HG03135 (cell line): ENCODE data around the gene ADCYAP1R1.

ENCODE experiments used
- ATAC-seq: cut with Tn5 transposase; IDR thresholded peaks from one replicate; pipeline ENCODE4 v1.9.1; 2021; ENCODE audit warnings: mild to moderate bottlenecking, moderate library complexity; ENCODE audit not compliant: unreplicated experiment

Gene ADCYAP1R1

GRCh38 chr7:31066516-31067130 lies 14.5 kb downstream of the ADCYAP1R1 start:
- no peak for ATAC-seq

DNA sequence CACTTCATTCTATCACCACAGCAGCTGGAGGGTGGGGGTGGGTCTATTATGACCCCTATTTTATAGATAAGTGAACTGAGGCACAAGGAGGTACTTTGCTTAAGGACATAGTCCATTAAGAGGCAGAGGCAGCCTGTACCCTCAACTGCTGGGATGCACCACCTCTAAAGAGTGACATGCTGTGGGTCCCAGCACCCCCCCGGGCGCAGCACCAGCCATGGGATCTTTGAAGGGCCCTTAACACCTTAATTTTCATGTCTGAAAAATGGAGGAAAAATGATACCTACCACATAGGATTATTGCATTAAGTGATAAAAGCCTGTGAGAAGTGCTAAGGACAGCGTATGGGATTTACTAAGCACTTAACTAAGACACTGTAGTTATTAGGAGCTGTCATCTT lies 15.4 kb downstream of the ADCYAP1R1 start:
- no peak for ATAC-seq

GRCh38 chr7:31068006-31068675 lies 16.0 kb downstream of the ADCYAP1R1 start:
- ATAC-seq = no peak

- ATAC-seq = no peak
Measured at GRCh38 chr7:31069860-31070555, 17.9 kb downstream of the ADCYAP1R1 start.

DNA sequence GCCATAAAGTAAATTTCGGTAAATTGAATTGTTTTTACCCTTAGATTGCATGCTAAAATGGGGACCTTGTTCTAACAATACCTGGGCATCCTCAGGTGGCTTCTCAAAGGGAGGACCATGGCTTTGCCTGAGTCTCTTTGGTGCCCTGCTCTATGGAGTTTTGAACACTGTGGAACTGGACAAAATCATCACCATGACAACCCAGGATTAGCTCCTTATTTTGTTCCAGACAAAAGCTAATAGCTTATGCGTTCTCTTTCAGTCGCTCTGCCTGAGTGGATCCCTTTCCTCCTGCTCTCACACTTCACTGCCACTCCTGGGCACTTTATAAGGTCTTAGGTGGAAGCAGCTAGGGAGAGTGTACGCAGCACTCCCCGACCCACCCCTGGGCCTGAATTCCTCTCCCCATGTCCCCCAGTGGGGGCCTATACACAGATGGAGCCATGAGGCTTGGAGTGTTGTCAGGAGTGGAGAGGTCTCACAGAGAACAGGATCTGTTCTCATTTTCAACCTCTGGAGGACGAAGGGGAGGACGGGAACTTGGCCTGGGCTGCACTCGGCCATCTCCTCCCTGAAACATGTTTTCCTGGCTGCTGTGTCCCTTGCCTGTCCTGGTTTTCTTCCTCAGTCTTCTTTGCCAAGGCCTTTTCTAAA lies 19.0 kb downstream of the ADCYAP1R1 start:
- no peak for ATAC-seq

GRCh38 chr7:31071645-31072029 lies 19.5 kb downstream of the ADCYAP1R1 start:
- ATAC-seq = no peak

DNA sequence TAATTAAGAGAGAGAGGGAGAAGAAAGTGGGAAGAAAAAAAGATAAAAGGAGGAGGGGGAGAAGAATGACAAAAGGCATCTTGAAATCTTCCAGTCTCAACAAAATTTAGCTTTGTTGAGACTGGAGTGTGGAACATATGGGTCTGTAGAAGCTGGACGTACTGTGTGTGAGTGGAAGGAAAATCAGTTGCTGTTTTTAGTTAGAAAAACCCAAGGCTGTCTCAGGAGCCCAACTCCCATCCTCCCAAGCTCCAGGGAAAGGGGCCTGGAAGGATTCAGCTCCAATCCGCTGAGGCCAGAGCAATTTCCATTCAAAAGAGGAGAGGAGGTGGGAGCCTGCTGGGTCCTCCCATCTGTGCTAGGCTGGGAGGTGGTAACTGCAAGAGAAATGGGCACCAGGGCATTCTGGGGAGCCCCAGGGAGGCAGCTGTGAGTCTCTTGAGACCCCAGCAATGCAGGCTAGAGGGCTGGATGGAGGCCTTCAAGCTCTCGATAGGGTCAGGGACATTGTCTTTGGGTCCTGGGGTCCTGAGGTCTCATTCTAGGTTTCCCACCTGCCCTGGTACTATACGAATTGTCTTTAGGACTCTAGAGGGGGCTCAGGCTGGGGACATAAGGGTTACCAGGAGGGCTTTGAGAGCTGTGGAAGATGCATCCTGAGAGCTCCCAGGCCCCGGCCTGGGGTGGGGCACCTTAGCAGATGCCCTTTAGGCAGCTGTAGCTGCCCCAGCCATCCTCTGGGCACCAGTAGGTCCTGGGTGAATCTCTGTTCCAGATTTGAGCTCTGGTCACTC lies 21.4 kb downstream of the ADCYAP1R1 start:
- ATAC-seq = no peak

GRCh38 chr7:31074120-31074383 lies 21.9 kb downstream of the ADCYAP1R1 start:
- ATAC-seq = no peak

DNA sequence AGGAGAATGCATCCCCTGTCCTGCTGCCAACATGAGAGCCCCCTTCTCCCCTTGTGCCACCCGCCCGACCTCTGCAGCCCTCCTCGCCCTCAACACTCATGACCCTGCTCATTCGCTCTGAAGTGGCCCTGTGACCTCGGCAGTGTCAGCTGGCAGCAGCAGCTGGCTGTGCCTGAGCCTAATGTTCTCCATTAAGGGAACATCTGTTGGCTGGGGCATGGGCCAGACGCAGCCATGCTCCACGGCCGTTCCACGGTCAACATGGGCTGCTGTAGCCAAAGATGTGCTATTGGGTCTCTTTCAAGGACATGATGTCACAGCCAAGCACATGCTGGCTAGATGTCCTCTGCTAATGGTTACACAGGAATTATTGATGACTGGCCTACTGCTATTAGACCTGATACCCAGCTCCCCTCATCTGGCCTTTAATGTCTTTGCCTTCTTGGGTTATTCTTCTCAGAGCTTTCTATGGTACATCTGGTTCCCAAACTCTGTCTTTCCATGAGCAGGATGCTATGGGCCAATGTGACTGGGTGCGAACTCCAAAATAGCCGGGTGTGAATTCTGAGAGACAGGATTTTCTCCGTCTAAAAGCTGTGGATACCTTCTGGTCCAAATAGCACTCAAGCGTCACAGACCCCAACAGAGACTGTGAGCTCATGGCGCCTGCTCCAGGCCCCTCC lies 22.4 kb downstream of the ADCYAP1R1 start:
- ATAC-seq = no peak

GRCh38 chr7:31075086-31075405 lies 22.9 kb downstream of the ADCYAP1R1 start:
- no peak for ATAC-seq

GRCh38 chr7:31076051-31076450 lies 23.9 kb downstream of the ADCYAP1R1 start:
- ATAC-seq = no peak

- no peak for ATAC-seq
Measured at GRCh38 chr7:31076641-31077310, 24.7 kb downstream of the ADCYAP1R1 start.

- ATAC-seq = no peak
Measured at GRCh38 chr7:31077484-31078362, 25.6 kb downstream of the ADCYAP1R1 start.

DNA sequence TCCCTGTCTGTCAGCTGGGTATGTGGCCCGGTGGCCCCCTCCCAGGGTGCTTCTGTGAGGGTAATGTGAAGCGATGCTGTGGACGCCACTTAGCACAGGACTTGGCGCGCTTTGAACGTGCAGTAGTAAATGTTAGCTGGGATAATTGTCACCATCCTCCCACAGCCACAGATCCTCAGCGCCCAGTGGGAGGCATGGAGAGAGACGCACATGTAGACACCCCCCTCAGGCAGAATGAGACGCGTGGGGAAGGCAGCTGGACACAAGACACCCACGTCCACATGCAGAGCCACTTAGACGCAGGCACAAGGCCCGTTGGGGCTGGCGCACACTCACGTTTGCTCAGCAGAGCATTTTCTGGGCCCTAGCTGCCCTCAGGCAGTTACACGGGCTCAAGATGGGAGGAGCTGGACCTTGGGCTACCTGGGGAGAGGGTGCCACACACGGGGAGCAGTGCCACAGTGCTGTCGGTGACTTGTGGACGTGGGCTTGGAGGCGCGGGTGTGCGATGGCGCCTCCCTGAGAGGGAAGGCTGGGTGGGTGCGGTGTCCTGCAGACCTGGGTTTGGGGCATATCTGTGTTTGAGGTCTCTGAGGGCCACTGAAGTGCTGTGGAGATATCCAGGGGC lies 26.4 kb downstream of the ADCYAP1R1 start:
- ATAC-seq = no peak

- no peak for ATAC-seq
Measured at GRCh38 chr7:31079126-31079823, 27.2 kb downstream of the ADCYAP1R1 start.

GRCh38 chr7:31079824-31080511 lies 27.9 kb downstream of the ADCYAP1R1 start:
- no peak for ATAC-seq

- ATAC-seq = no peak
Measured at GRCh38 chr7:31080763-31081162, 28.7 kb downstream of the ADCYAP1R1 start.

- no peak for ATAC-seq
Measured at GRCh38 chr7:31082017-31082416, 29.9 kb downstream of the ADCYAP1R1 start.
